Neural progenitor cell (in vitro differentiated cells): ENCODE measurements around the gene TTC39A.

ENCODE experiments used
- EZH2 ChIP-seq: fragments of 200-600 bp; sonication (generic); IDR thresholded peaks from 2 replicates; pipeline ENCODE4 v1.6.1; 2017; ENCODE audit warnings: antibody characterized with exemption, mild to moderate bottlenecking, moderate library complexity
- EZH2phosphoT487 ChIP-seq: fragments of 200-600 bp; sonication (generic); IDR thresholded peaks from 2 replicates; pipeline ENCODE4 v1.6.1; 2017; ENCODE audit warnings: antibody characterized with exemption
- TF ChIP-seq, protein P1 (sequence below): fragments of 200-600 bp; sonication (generic); IDR thresholded peaks from 2 replicates; pipeline ENCODE4 v1.5.1; 2017; ENCODE audit warnings: antibody characterized with exemption, mild to moderate bottlenecking

DNA sequence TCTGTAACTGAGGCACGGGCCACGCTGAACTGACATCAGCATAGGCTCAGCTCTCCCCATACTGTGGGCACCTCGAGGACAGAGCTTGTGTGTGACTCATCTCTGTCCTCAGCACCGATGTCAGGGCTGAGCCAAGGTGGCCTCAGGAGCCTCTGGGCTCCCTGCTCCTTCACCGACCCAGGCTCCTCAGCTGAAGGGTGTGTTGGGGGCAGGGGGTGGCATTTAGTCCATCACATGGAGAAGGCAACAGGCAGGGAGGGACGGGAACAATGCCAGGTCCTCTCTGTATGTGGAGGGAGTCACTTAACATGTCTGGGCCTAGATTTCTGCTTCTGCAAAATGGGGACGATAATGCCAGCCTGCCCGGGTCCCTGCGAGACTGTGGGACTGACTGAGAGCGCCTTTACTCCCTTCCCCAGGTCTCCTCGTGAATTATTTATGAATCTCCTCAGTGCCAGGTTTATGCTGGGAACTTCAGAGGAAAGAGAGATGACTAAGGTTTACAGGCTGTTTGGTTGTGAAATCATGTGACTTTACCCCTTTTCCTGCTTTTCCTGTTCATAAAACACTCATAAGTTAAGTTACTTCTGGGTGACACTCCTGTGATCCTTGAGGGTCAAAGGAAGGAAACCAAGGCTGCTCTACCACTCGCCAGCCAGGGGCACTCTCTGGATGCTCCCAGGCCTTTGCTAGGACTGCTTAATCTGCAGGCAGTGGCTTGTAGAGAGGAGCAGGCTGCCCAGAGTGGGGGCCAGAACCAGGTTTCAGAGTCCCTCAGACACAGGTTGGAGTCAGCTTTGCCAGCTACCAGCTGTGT, 16.2 kb downstream of the TTC39A start:
- TF ChIP-seq, protein P1, sequence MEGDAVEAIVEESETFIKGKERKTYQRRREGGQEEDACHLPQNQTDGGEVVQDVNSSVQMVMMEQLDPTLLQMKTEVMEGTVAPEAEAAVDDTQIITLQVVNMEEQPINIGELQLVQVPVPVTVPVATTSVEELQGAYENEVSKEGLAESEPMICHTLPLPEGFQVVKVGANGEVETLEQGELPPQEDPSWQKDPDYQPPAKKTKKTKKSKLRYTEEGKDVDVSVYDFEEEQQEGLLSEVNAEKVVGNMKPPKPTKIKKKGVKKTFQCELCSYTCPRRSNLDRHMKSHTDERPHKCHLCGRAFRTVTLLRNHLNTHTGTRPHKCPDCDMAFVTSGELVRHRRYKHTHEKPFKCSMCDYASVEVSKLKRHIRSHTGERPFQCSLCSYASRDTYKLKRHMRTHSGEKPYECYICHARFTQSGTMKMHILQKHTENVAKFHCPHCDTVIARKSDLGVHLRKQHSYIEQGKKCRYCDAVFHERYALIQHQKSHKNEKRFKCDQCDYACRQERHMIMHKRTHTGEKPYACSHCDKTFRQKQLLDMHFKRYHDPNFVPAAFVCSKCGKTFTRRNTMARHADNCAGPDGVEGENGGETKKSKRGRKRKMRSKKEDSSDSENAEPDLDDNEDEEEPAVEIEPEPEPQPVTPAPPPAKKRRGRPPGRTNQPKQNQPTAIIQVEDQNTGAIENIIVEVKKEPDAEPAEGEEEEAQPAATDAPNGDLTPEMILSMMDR, result no peak
- TF ChIP-seq EZH2, result no peak
- TF ChIP-seq EZH2phosphoT487, result no peak
